Measurements from ENCODE around the gene TEF.

Gene TEF

DNA sequence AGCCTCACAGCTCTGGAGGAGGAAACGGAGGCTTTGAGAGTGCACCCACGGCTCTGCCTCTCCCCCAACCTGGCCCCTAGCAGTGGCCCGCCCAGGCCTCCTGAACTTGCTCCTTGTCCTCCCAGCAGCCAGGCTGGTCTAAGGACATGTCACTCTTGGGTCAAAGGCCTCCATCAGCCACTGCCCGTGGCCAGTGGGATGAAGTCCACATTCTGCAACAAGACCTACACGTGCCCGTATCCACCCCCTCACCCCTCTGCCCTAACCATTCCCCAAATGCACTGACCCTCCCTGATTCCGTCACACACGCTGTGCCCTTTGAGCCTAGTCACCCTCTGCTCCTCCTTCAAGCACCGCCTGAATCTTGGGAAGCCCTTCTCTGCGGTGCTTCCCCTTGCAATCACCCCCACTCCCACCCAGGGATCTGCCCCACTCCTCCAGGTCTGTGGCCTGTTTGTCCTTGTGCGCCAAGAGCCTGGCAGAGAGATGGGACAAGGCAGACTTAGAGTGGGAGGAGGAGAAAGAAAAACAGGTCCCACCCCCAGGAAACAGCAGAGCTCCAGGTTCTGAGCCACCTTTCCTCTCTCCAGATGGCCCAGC, 37.5 kb upstream of the TEF start:
- ATAC-seq, result no peak
- TF ChIP-seq CSDC2 (CRISPR knock-in tag; IDR thresholded peaks at IDR 0.05) (no peak), ZNF565 (CRISPR knock-in tag; conservative IDR thresholded peaks at IDR 0.05; ENCODE audit: low read depth) (no peak), ARNTL (CRISPR knock-in tag; IDR thresholded peaks at IDR 0.05; ENCODE audit: borderline replicate concordance, low read depth) (no peak), RARB (CRISPR knock-in tag; IDR thresholded peaks at IDR 0.05) (no peak), ZNF70 (CRISPR knock-in tag; IDR thresholded peaks at IDR 0.05) (no peak), PATZ1 (CRISPR knock-in tag; IDR thresholded peaks at IDR 0.05; ENCODE audit: borderline replicate concordance) (no peak), ZC3H10 (CRISPR knock-in tag; IDR thresholded peaks at IDR 0.05) (no peak), BACH2 (CRISPR knock-in tag; IDR thresholded peaks at IDR 0.05; ENCODE audit: borderline replicate concordance) (no peak)

DNA sequence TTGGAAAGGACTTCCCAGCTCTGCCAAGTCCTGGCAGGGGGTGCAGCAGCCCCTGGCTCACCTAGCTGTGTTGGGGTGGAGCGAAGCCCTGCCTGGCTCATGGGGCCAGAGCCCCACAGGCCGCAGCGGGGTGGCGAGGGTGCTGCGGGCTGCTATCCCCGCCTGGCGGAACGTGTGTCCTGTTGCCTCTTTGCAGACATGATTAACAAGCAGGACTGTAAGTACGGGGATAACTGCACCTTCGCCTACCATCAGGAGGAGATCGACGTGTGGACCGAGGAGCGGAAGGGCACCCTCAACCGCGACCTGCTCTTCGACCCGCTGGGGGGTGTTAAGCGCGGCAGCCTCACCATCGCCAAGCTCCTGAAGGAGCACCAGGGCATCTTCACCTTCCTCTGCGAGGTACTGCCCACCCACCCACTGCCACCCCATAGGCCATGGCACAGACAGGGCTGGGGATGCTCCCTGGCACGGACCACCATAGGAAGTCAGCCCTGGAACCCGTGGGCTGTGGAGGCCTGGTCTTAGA, 35.9 kb upstream of the TEF start:
- ATAC-seq, result no peak
- TF ChIP-seq ZNF565 (CRISPR knock-in tag; conservative IDR thresholded peaks at IDR 0.05; ENCODE audit: low read depth), result no peak
- no peak for TF ChIP-seq CSRNP3 (CRISPR knock-in tag; IDR thresholded peaks at IDR 0.05)
- no peak for TF ChIP-seq PPARA (CRISPR knock-in tag; IDR thresholded peaks at IDR 0.05; ENCODE audit: borderline replicate concordance)
- TF ChIP-seq RARB (CRISPR knock-in tag; IDR thresholded peaks at IDR 0.05), result no peak
- TF ChIP-seq SNAI2 (CRISPR knock-in tag; IDR thresholded peaks at IDR 0.05), result no peak
- no peak for TF ChIP-seq BACH2 (CRISPR knock-in tag; IDR thresholded peaks at IDR 0.05; ENCODE audit: borderline replicate concordance)
- no peak for TF ChIP-seq ZNF70 (CRISPR knock-in tag; IDR thresholded peaks at IDR 0.05)
- TF ChIP-seq OSR1 (CRISPR knock-in tag; IDR thresholded peaks at IDR 0.05), result no peak
- TF ChIP-seq, protein P1, sequence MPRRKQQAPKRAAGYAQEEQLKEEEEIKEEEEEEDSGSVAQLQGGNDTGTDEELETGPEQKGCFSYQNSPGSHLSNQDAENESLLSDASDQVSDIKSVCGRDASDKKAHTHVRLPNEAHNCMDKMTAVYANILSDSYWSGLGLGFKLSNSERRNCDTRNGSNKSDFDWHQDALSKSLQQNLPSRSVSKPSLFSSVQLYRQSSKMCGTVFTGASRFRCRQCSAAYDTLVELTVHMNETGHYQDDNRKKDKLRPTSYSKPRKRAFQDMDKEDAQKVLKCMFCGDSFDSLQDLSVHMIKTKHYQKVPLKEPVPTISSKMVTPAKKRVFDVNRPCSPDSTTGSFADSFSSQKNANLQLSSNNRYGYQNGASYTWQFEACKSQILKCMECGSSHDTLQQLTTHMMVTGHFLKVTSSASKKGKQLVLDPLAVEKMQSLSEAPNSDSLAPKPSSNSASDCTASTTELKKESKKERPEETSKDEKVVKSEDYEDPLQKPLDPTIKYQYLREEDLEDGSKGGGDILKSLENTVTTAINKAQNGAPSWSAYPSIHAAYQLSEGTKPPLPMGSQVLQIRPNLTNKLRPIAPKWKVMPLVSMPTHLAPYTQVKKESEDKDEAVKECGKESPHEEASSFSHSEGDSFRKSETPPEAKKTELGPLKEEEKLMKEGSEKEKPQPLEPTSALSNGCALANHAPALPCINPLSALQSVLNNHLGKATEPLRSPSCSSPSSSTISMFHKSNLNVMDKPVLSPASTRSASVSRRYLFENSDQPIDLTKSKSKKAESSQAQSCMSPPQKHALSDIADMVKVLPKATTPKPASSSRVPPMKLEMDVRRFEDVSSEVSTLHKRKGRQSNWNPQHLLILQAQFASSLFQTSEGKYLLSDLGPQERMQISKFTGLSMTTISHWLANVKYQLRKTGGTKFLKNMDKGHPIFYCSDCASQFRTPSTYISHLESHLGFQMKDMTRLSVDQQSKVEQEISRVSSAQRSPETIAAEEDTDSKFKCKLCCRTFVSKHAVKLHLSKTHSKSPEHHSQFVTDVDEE (CRISPR knock-in tag; IDR thresholded peaks at IDR 0.05), result no peak
- TF ChIP-seq ARNTL (CRISPR knock-in tag; IDR thresholded peaks at IDR 0.05; ENCODE audit: borderline replicate concordance, low read depth), result no peak
- TF ChIP-seq ZFP3 (CRISPR knock-in tag; IDR thresholded peaks at IDR 0.05), result no peak
- TF ChIP-seq, protein P2, sequence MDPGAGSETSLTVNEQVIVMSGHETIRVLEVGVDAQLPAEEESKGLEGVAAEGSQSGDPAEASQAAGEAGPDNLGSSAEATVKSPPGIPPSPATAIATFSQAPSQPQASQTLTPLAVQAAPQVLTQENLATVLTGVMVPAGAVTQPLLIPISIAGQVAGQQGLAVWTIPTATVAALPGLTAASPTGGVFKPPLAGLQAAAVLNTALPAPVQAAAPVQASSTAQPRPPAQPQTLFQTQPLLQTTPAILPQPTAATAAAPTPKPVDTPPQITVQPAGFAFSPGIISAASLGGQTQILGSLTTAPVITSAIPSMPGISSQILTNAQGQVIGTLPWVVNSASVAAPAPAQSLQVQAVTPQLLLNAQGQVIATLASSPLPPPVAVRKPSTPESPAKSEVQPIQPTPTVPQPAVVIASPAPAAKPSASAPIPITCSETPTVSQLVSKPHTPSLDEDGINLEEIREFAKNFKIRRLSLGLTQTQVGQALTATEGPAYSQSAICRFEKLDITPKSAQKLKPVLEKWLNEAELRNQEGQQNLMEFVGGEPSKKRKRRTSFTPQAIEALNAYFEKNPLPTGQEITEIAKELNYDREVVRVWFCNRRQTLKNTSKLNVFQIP (CRISPR knock-in tag; IDR thresholded peaks at IDR 0.05; ENCODE audit: borderline replicate concordance, low read depth), result no peak
- TF ChIP-seq PATZ1 (CRISPR knock-in tag; IDR thresholded peaks at IDR 0.05; ENCODE audit: borderline replicate concordance), result no peak
- no peak for TF ChIP-seq TCF4 (CRISPR knock-in tag; IDR thresholded peaks at IDR 0.05; ENCODE audit: borderline replicate concordance)
- TF ChIP-seq ZFP30 (CRISPR knock-in tag; IDR thresholded peaks at IDR 0.05), result no peak
- TF ChIP-seq ISL1 (CRISPR knock-in tag; IDR thresholded peaks at IDR 0.05), result no peak
- TF ChIP-seq ZNF8 (CRISPR knock-in tag; IDR thresholded peaks at IDR 0.05), result no peak

All from SK-N-SH treated with all-trans-retinoic acid at 6 μM for 48 hours (cell line).